ENCODE results near the gene RBL2. TPM values are rescaled to one million over a fixed set of nuclear protein-coding genes. Genes with fewer than 3 reads are reported as not detected.

The RBL2 gene
- total and polyA plus RNA-seq, 9 of the 15 experiments (the other 6 are each of a cell fraction or from before 2014, with no cell fraction given) = 7.8 to 76.3 (median 28.5) TPM

DNA sequence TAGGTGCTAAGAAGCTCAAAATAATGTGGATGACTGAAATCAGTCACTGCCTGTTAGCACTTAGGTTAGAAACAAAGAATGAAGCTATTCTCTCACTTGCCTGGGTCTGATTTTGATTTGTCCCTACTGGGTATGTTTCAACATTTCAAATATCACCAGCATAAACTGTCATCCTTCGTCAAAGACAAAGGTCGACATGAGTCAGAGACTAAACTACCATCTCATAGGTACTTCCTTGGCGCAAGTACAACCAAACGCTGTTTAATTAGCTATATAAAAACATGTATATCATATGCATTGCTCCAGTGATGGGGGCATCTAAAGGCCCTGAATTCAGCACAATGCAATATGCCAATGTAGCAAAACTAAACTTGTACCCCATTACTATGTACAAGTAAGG lies 64.7 kb downstream of the RBL2 start:
- H3K9ac ChIP-seq (ENCODE audit: insufficient read depth in 1 of 2, low read depth in 2 of 2, low read length in 2 of 2) = no peak overlapping the region
- H3K36me3 ChIP-seq (ENCODE audit: control insufficient read depth, insufficient read depth, low read length) = peaks cover 26% of the 10 kb centered on the region; the same call in 1 of the 3 replicates
- peaks cover 3 to 13% of the 10 kb centered on the region in 2 experiments; a peak in 4 of 5 replicates for H3K4me1 ChIP-seq (replicated peaks in 1 of 2; ENCODE audit: control insufficient read depth in 2 of 2, insufficient read depth in 2 of 2, low read length in 2 of 2)
- no peak overlapping the region for H3K4me3 ChIP-seq
- intact Hi-C loops (cut with micrococcal nuclease) = no loop called here
- H2AFZ ChIP-seq (ENCODE audit: low read depth, low read length) = no peak overlapping the region
- no peaks in the 10 kb centered on the region for H3K27me3 ChIP-seq (ENCODE audit: control insufficient read depth in 2 of 2, insufficient read depth in 2 of 2, low read length in 2 of 2)
- no peak overlapping the region for H3K4me2 ChIP-seq (ENCODE audit: insufficient read depth, low read length)
- no peaks in the 10 kb centered on the region for H3K9me1 ChIP-seq (ENCODE audit: control insufficient read depth, insufficient read depth, low read length)
- no peaks in the 10 kb centered on the region for H3K9me3 ChIP-seq (replicated peaks; ENCODE audit: control insufficient read depth, insufficient read depth, low read depth, low read length)
- ChIA-PET CTCF (ENCODE audit: low intra/inter-chr PET ratio) (no interaction called here), POLR2A (no interaction called here)
- DNase-seq (ENCODE audit: extremely low read depth in 1 of 4, low spot score in 3 of 4) = no peak
- in situ Hi-C loops (cut with MboI) = no loop called here
- H4K20me1 ChIP-seq (replicated peaks; ENCODE audit: control insufficient read depth, insufficient read depth, low read length) = no peaks in the 10 kb centered on the region
- BruUV-seq (replicated peaks) = no TSS peak
- no peaks in the 10 kb centered on the region for H3K79me2 ChIP-seq (ENCODE audit: control insufficient read depth, insufficient read depth, low read length)
- WGBS (ENCODE audit: insufficient coverage, low coverage, missing lambda C conversion rate) = 79% methylated on average over 4 of the region's 4 CpGs
- TF ChIP-seq PPARD (CRISPR knock-in tag; IDR thresholded peaks at IDR 0.05) (no peak), ZBTB7A (IDR thresholded peaks at IDR 0.05; ENCODE audit: borderline replicate concordance, control insufficient read depth, low read depth, low read length) (no peak)
- no peak for ATAC-seq
- H3K27ac ChIP-seq (ENCODE audit: extremely low read depth, low read depth, low read length) = no peak overlapping the region
- FAIRE-seq = no peak

DNA sequence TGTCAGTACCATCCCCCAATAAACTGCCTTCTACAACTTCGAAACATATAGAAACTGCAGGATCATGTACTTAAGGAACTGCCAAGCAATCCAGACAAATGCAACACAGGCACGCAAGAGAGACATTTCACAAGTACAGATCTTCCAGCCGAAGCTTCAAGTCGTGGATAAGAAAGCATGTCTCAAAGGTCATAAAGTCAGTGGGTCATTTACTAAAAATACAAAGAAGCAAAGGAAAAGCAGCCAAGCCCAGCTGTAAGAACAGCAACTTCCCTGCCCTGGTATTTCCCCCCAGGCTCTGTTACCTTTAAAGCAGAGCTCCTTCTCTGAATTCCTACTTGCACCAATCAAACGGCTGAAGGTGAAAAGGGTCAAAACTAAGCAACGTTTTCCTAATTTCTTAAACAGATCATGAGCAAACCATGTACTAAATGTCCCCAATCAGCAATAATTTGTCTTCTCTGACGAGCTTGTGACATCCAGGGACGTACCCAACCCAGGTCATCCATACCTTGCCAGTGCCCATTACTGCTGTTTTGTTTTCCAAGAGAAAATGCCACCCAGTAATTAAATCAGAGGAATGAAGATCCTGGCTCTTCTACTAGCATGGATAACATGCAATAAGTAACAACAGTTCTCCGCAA lies 67.1 kb downstream of the RBL2 start:
- DNase-seq (ENCODE audit: extremely low read depth in 1 of 4, low spot score in 3 of 4) (no peak), ATAC-seq (no peak), FAIRE-seq (no peak)
- ChIA-PET POLR2A (interaction anchor here (0.6 kb wide), 1 partner anchor 372 kb away, joined by 3 read pairs; no protein-coding TSS in a partner anchor), CTCF (ENCODE audit: low intra/inter-chr PET ratio) (no interaction called here)
- Histone ChIP-seq H3K27me3 (ENCODE audit: control insufficient read depth in 2 of 2, insufficient read depth in 2 of 2, low read length in 2 of 2) (no peaks in the 10 kb centered on the region; a peak in 1 of 5 replicates), H3K27ac (ENCODE audit: extremely low read depth, low read depth, low read length) (no peak overlapping the region), H3K9me3 (replicated peaks; ENCODE audit: control insufficient read depth, insufficient read depth, low read depth, low read length) (no peaks in the 10 kb centered on the region), H3K9ac (ENCODE audit: insufficient read depth in 1 of 2, low read depth in 2 of 2, low read length in 2 of 2) (no peak overlapping the region), H3K4me1 (replicated peaks in 1 of 2; ENCODE audit: control insufficient read depth in 2 of 2, insufficient read depth in 2 of 2, low read length in 2 of 2) (peaks cover 3 to 16% of the 10 kb centered on the region in 2 experiments; a peak in 4 of 5 replicates), H4K20me1 (replicated peaks; ENCODE audit: control insufficient read depth, insufficient read depth, low read length) (no peaks in the 10 kb centered on the region), H3K4me3 (no peak overlapping the region), H3K79me2 (ENCODE audit: control insufficient read depth, insufficient read depth, low read length) (no peaks in the 10 kb centered on the region), H2AFZ (ENCODE audit: low read depth, low read length) (no peak overlapping the region), H3K9me1 (ENCODE audit: control insufficient read depth, insufficient read depth, low read length) (no peaks in the 10 kb centered on the region), H3K4me2 (ENCODE audit: insufficient read depth, low read length) (peak overlapping the region; percentile 0; the same call in 1 of the 2 replicates), H3K36me3 (ENCODE audit: control insufficient read depth, insufficient read depth, low read length) (peaks cover 4% of the 10 kb centered on the region; the same call in 1 of the 3 replicates)
- in situ Hi-C loops (cut with MboI) (loop anchor here (10.0 to 25.0 kb wide), 2 partner anchors 447 to 1314 kb away; partner anchors contain the start of genes CHD9 and CHD9NB), intact Hi-C loops (cut with micrococcal nuclease) (loop anchor here (5.0 to 10.0 kb wide), 2 partner anchors 74 to 367 kb away; no protein-coding TSS in a partner anchor)
- WGBS (ENCODE audit: insufficient coverage, low coverage, missing lambda C conversion rate) = 45% methylated on average over 9 of the region's 9 CpGs
- no TSS peak for BruUV-seq (replicated peaks)
- TF ChIP-seq GTF2E2 (tag; IDR thresholded peaks at IDR 0.05) (no peak), C11orf30 (IDR thresholded peaks at IDR 0.05; ENCODE audit: low read depth) (0 out of 2 replicates have a peak, but pooled peaks have one; percentile 17)
